ENCODE results near the gene KHDRBS2.
"Not testable (repeated sequence)": the region's sequence is repeated elsewhere in the genome, so short reads cannot be mapped to it uniquely, and the experiment has no call there.

KHDRBS2 gene

GRCh38 chr6:61857541-61857940, 428.5 kb downstream of the KHDRBS2 start:
- H3K4me1 ChIP-seq (ENCODE audit: control insufficient read depth, insufficient read depth, low read length) = no peaks in the 10 kb centered on the region
- no peak for DNase-seq (ENCODE audit: low read depth)
- H3K36me3 ChIP-seq (ENCODE audit: control insufficient read depth, insufficient read depth, low read length, severe bottlenecking) = no peaks in the 10 kb centered on the region
- no peak overlapping the region for H3K9ac ChIP-seq (ENCODE audit: low read length)
- no peak overlapping the region for H3K4me3 ChIP-seq (ENCODE audit: low read length)
- no peaks in the 10 kb centered on the region for H3K27me3 ChIP-seq (replicated peaks; ENCODE audit: control insufficient read depth, insufficient read depth, low read length)
- H3K9me3 ChIP-seq (ENCODE audit: control insufficient read depth, low read length) = peaks cover 11% of the 10 kb centered on the region

- Histone ChIP-seq H3K9ac (ENCODE audit: low read length) (no peak overlapping the region), H3K36me3 (ENCODE audit: control insufficient read depth, insufficient read depth, low read length, severe bottlenecking) (no peaks in the 10 kb centered on the region), H3K4me3 (ENCODE audit: low read length) (no peak overlapping the region), H3K27me3 (replicated peaks; ENCODE audit: control insufficient read depth, insufficient read depth, low read length) (no peaks in the 10 kb centered on the region), H3K4me1 (ENCODE audit: control insufficient read depth, insufficient read depth, low read length) (no peaks in the 10 kb centered on the region), H3K9me3 (ENCODE audit: control insufficient read depth, low read length) (no peaks in the 10 kb centered on the region)
- DNase-seq (ENCODE audit: low read depth) = no peak
Observed at GRCh38 chr6:61841958-61842357, 444.1 kb downstream of the KHDRBS2 start.

- H3K9ac ChIP-seq (ENCODE audit: low read length) = no peak overlapping the region
- H3K27me3 ChIP-seq (replicated peaks; ENCODE audit: control insufficient read depth, insufficient read depth, low read length) = no peaks in the 10 kb centered on the region
- DNase-seq (ENCODE audit: low read depth) = no peak
- no peaks in the 10 kb centered on the region for H3K36me3 ChIP-seq (ENCODE audit: control insufficient read depth, insufficient read depth, low read length, severe bottlenecking)
- H3K4me1 ChIP-seq (ENCODE audit: control insufficient read depth, insufficient read depth, low read length) = no peaks in the 10 kb centered on the region
- H3K9me3 ChIP-seq (ENCODE audit: control insufficient read depth, low read length) = no peaks in the 10 kb centered on the region
- H3K4me3 ChIP-seq (ENCODE audit: low read length) = no peak overlapping the region
Observed at GRCh38 chr6:61835237-61835636, 450.8 kb downstream of the KHDRBS2 start.

GRCh38 chr6:61833176-61833755, 452.8 kb downstream of the KHDRBS2 start:
- no peaks in the 10 kb centered on the region for H3K27me3 ChIP-seq (replicated peaks; ENCODE audit: control insufficient read depth, insufficient read depth, low read length)
- H3K9me3 ChIP-seq (ENCODE audit: control insufficient read depth, low read length) = no peaks in the 10 kb centered on the region
- no peaks in the 10 kb centered on the region for H3K4me1 ChIP-seq (ENCODE audit: control insufficient read depth, insufficient read depth, low read length)
- no peak overlapping the region for H3K4me3 ChIP-seq (ENCODE audit: low read length)
- H3K36me3 ChIP-seq (ENCODE audit: control insufficient read depth, insufficient read depth, low read length, severe bottlenecking) = no peaks in the 10 kb centered on the region
- H3K9ac ChIP-seq (ENCODE audit: low read length) = no peak overlapping the region
- DNase-seq (ENCODE audit: low read depth) = no peak

GRCh38 chr6:61817716-61818115, 468.3 kb downstream of the KHDRBS2 start:
- H3K4me1 ChIP-seq (ENCODE audit: control insufficient read depth, insufficient read depth, low read length) = no peaks in the 10 kb centered on the region

GRCh38 chr6:61810047-61810446, 476.0 kb downstream of the KHDRBS2 start:
- H3K4me1 ChIP-seq (ENCODE audit: control insufficient read depth, insufficient read depth, low read length) = no peaks in the 10 kb centered on the region
- no peak for DNase-seq (ENCODE audit: low read depth)
- no peak overlapping the region for H3K4me3 ChIP-seq (ENCODE audit: low read length)
- no peaks in the 10 kb centered on the region for H3K9me3 ChIP-seq (ENCODE audit: control insufficient read depth, low read length)
- H3K27me3 ChIP-seq (replicated peaks; ENCODE audit: control insufficient read depth, insufficient read depth, low read length) = no peaks in the 10 kb centered on the region
- H3K36me3 ChIP-seq (ENCODE audit: control insufficient read depth, insufficient read depth, low read length, severe bottlenecking) = no peaks in the 10 kb centered on the region
- no peak overlapping the region for H3K9ac ChIP-seq (ENCODE audit: low read length)

More at GRCh38 chr6:61817716-61818115, 468.3 kb downstream of the KHDRBS2 start:
- Histone ChIP-seq H3K36me3 (ENCODE audit: control insufficient read depth, insufficient read depth, low read length, severe bottlenecking) (no peaks in the 10 kb centered on the region), H3K9me3 (ENCODE audit: control insufficient read depth, low read length) (no peaks in the 10 kb centered on the region), H3K27me3 (replicated peaks; ENCODE audit: control insufficient read depth, insufficient read depth, low read length) (no peaks in the 10 kb centered on the region), H3K9ac (ENCODE audit: low read length) (no peak overlapping the region), H3K4me3 (ENCODE audit: low read length) (no peak overlapping the region)
- no peak for DNase-seq (ENCODE audit: low read depth)

- Histone ChIP-seq H3K4me1 (ENCODE audit: control insufficient read depth, insufficient read depth, low read length) (no peaks in the 10 kb centered on the region), H3K36me3 (ENCODE audit: control insufficient read depth, insufficient read depth, low read length, severe bottlenecking) (no peaks in the 10 kb centered on the region), H3K9me3 (ENCODE audit: control insufficient read depth, low read length) (no peaks in the 10 kb centered on the region), H3K4me3 (ENCODE audit: low read length) (no peak overlapping the region), H3K9ac (ENCODE audit: low read length) (no peak overlapping the region), H3K27me3 (replicated peaks; ENCODE audit: control insufficient read depth, insufficient read depth, low read length) (no peaks in the 10 kb centered on the region)
- peak; percentile 35 for DNase-seq (ENCODE audit: low read depth)
Observed at GRCh38 chr6:61809004-61809595, 476.9 kb downstream of the KHDRBS2 start.

- H3K9ac ChIP-seq (ENCODE audit: low read length) = no peak overlapping the region
- H3K27me3 ChIP-seq (replicated peaks; ENCODE audit: control insufficient read depth, insufficient read depth, low read length) = no peaks in the 10 kb centered on the region
- H3K36me3 ChIP-seq (ENCODE audit: control insufficient read depth, insufficient read depth, low read length, severe bottlenecking) = no peaks in the 10 kb centered on the region
- H3K9me3 ChIP-seq (ENCODE audit: control insufficient read depth, low read length) = no peaks in the 10 kb centered on the region
- DNase-seq (ENCODE audit: low read depth) = no peak
- no peak overlapping the region for H3K4me3 ChIP-seq (ENCODE audit: low read length)
- no peaks in the 10 kb centered on the region for H3K4me1 ChIP-seq (ENCODE audit: control insufficient read depth, insufficient read depth, low read length)
Observed at GRCh38 chr6:61787998-61788397, 498.0 kb downstream of the KHDRBS2 start.

GRCh38 chr6:61769446-61769845, 516.6 kb downstream of the KHDRBS2 start:
- H3K4me1 ChIP-seq (ENCODE audit: control insufficient read depth, insufficient read depth, low read length); H3K9ac ChIP-seq (ENCODE audit: low read length); DNase-seq (ENCODE audit: low read depth); H3K4me3 ChIP-seq (ENCODE audit: low read length); H3K9me3 ChIP-seq (ENCODE audit: control insufficient read depth, low read length); H3K36me3 ChIP-seq (ENCODE audit: control insufficient read depth, insufficient read depth, low read length, severe bottlenecking); H3K27me3 ChIP-seq (replicated peaks; ENCODE audit: control insufficient read depth, insufficient read depth, low read length): not testable (repeated sequence)

- H3K4me1 ChIP-seq (ENCODE audit: control insufficient read depth, insufficient read depth, low read length) = no peaks in the 10 kb centered on the region
- no peaks in the 10 kb centered on the region for H3K36me3 ChIP-seq (ENCODE audit: control insufficient read depth, insufficient read depth, low read length, severe bottlenecking)
- H3K9me3 ChIP-seq (ENCODE audit: control insufficient read depth, low read length) = no peaks in the 10 kb centered on the region
- H3K27me3 ChIP-seq (replicated peaks; ENCODE audit: control insufficient read depth, insufficient read depth, low read length) = no peaks in the 10 kb centered on the region
- no peak overlapping the region for H3K4me3 ChIP-seq (ENCODE audit: low read length)
- no peak overlapping the region for H3K9ac ChIP-seq (ENCODE audit: low read length)
- DNase-seq (ENCODE audit: low read depth) = no peak
Observed at GRCh38 chr6:61755739-61756138, 530.3 kb downstream of the KHDRBS2 start.

GRCh38 chr6:61751986-61752385, 534.0 kb downstream of the KHDRBS2 start:
- Histone ChIP-seq H3K9ac (ENCODE audit: low read length) (no peak overlapping the region), H3K4me1 (ENCODE audit: control insufficient read depth, insufficient read depth, low read length) (no peaks in the 10 kb centered on the region), H3K4me3 (ENCODE audit: low read length) (no peak overlapping the region), H3K27me3 (replicated peaks; ENCODE audit: control insufficient read depth, insufficient read depth, low read length) (no peaks in the 10 kb centered on the region), H3K9me3 (ENCODE audit: control insufficient read depth, low read length) (no peaks in the 10 kb centered on the region), H3K36me3 (ENCODE audit: control insufficient read depth, insufficient read depth, low read length, severe bottlenecking) (no peaks in the 10 kb centered on the region)
- no peak for DNase-seq (ENCODE audit: low read depth)

- Histone ChIP-seq H3K4me3 (ENCODE audit: low read length) (no peak overlapping the region), H3K4me1 (ENCODE audit: control insufficient read depth, insufficient read depth, low read length) (no peaks in the 10 kb centered on the region), H3K36me3 (ENCODE audit: control insufficient read depth, insufficient read depth, low read length, severe bottlenecking) (no peaks in the 10 kb centered on the region), H3K27me3 (replicated peaks; ENCODE audit: control insufficient read depth, insufficient read depth, low read length) (no peaks in the 10 kb centered on the region), H3K9me3 (ENCODE audit: control insufficient read depth, low read length) (no peaks in the 10 kb centered on the region), H3K9ac (ENCODE audit: low read length) (no peak overlapping the region)
- no peak for DNase-seq (ENCODE audit: low read depth)
Observed at GRCh38 chr6:61745994-61746393, 540.0 kb downstream of the KHDRBS2 start.

All from adipocyte (in vitro differentiated cells).